ENCODE measurements around the gene FOXP4.

DNA sequence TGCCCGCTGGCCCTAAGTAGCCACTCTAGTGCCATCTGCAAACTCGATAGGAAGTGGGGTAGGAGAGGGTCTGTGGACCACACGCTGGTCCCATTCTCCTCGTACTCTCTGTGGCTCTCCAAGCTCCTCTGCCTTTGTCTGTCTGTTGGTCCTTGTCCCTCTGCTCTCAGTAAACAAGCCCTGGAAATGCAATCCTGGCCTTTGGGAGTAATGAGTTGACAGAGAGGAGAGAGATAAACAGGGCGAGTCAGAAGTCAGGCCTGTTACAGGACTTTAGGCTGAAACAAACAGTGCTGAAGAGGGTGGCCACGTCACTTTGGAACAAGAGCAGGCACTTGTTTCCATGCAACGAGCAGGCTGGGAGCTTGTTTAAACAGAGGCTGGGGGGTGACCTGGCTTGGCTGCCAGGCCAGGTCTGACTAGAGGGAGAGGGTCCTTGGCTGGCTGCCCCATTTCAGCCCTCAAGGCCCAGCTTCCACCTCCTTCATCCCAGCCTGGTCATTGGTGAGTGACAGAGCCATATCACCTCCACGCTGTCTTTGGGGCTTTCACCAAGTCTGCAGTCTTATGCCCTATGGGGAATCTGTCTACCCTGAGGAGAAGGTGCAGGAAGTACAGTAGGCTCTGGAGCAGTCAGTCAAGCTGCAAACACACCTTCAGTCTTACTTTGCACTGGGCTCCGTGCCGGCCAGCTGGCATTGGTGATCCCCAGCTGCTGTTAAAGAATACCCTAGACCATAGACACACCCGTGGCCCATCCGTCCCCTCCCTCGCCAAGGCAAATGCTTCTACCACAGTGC, 22.6 kb downstream of the FOXP4 start:
- TF ChIP-seq, protein P1, sequence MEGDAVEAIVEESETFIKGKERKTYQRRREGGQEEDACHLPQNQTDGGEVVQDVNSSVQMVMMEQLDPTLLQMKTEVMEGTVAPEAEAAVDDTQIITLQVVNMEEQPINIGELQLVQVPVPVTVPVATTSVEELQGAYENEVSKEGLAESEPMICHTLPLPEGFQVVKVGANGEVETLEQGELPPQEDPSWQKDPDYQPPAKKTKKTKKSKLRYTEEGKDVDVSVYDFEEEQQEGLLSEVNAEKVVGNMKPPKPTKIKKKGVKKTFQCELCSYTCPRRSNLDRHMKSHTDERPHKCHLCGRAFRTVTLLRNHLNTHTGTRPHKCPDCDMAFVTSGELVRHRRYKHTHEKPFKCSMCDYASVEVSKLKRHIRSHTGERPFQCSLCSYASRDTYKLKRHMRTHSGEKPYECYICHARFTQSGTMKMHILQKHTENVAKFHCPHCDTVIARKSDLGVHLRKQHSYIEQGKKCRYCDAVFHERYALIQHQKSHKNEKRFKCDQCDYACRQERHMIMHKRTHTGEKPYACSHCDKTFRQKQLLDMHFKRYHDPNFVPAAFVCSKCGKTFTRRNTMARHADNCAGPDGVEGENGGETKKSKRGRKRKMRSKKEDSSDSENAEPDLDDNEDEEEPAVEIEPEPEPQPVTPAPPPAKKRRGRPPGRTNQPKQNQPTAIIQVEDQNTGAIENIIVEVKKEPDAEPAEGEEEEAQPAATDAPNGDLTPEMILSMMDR (IDR thresholded peaks at IDR 0.05), result no peak
- TF ChIP-seq POLR2A (IDR thresholded peaks at IDR 0.05), result no peak
- TF ChIP-seq POLR2AphosphoS5 (IDR thresholded peaks at IDR 0.05), result no peak

All from breast epithelium (tissue), 3 donors.